HG03159 (cell line): ENCODE data around the gene SMIM35.
"Not testable (repeated sequence)": the region's sequence is repeated elsewhere in the genome, so short reads cannot be mapped to it uniquely, and the experiment has no call there.

Source experiments
- ATAC-seq: cut with Tn5 transposase; IDR thresholded peaks from one replicate; pipeline ENCODE4 v1.9.1; 2021; ENCODE audit warnings: mild to moderate bottlenecking, moderate library complexity; ENCODE audit not compliant: unreplicated experiment

Gene SMIM35

DNA sequence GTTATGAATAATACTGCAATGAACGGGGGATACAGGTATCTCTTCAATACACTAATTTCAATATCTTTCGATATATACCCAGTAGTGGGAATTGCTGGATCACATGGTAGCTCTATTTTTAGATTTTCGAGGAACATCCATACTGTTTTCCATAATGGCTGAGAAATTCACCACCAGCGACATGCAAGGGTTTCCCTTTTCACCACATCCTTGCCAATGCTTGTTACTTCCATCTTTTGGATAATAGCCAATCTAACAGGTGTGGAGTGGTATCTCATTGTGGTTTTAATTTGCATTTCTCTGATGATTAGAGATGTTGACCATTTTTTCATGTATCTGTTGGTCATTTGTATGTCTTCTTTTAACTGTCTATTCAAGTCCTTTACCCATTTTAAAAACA lies 94.6 kb downstream of the SMIM35 start:
- ATAC-seq = no peak

DNA sequence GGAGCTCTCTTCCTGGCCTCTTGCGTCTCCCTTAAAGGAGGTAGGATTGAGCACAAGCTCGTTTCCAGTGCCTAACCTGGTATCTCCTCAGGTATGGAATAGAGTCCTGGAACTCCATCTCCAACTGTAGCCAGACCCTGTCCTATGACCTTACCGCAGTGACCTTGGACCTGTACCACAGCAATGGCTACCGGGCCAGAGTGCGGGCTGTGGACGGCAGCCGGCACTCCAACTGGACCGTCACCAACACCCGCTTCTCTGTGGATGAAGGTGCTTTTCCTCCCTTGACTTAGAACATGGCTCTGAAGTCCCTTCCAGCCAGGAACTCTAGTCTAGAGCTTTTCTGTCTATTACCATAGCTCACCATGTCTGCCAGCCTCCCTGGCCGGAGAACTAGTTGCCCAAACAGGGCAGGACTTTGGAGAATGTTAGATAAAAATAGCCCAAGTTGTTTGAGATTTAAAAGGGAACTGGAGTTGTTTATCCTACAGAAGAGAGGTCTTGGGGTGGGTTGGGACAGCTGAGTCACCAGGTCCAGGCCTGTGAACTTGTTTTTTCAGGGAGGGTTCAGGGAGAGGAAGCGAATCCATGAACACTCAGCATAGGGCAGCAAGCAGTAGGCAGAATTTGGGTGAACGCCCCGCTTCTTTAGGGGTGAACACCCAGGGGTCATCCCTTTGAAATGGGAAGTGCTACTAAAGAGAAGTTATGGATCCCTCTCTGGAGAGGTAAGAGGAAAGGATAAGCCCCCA lies 97.2 kb downstream of the SMIM35 start:
- ATAC-seq = no peak

DNA sequence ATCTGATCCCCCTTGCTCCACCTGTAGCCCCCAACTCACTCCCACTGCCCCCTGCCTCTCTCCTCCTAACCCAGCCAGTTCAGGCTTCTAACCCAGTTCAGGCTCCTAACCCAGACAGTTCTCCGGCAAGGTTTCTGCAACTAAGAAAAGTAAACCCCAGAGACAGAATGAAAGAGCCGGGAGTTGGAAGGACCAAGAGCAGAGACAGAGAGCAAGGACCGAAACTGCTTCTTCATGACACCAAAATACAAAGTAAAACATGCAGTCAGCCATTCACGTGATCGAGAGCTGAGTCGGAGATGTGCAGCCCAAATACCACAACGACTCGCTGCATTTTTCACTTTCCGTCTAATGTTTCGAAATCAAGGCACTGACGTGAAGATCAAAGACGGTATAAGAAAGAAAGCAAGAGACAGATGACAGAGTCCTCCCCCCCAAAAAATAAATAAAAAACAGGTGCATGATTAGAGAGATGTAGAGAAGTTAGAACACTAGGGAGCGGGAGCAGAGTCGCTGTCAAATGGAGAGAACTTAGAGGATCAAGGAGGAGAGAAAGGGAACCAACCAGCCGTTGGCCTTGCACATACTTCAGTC lies 99.7 kb downstream of the SMIM35 start:
- ATAC-seq = peak; percentile 50

DNA sequence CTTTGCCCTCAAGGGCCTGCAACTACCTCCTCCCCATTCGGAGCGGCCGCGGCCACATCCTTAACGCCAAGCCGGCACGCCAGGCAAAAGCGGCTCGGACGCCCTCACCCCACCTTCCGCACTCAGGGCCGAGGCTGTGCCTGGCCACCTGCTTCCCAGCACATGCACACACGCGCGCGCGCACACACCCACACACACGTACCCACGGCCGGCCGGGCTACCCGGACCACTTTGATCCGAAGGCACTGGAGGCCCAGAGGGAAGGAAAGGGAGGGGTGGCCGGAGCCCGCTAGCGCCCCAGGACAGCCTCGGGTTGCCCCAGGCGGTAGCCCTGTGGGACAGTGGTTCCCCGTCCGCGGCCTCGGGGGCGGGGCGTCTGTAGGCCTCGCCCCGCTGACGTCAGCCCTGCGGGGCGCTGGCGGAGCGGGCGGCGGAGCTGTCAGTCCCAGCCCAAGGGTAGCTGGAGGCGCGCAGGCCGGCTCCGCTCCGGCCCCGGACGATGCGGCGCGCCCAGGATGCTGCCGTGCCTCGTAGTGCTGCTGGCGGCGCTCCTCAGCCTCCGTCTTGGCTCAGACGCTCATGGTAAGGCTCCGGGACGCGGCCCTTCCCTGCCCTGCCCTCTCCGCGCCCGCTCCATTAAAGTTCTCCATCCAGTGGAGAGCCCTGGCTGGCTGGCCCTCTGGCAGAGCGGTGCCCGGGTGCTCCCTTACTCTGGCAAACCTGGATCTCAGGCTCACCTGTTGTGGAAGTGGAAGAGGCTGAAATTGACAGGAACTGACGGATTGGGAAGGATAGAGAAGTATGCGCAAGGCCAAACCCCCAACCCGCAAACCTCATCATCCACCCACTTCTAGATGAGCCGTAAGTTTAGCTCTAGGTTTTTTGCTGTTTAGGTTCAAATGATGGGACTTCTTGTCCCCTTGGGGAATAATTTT lies 100.5 kb downstream of the SMIM35 start, which contains the start of gene IL10RA:
Gene IL10RA (plus strand): TSS at position 442 of the 935 bp plus-strand sequence. CDS start 74 bp downstream, at position 516.
- ATAC-seq = peak; percentile 85

DNA sequence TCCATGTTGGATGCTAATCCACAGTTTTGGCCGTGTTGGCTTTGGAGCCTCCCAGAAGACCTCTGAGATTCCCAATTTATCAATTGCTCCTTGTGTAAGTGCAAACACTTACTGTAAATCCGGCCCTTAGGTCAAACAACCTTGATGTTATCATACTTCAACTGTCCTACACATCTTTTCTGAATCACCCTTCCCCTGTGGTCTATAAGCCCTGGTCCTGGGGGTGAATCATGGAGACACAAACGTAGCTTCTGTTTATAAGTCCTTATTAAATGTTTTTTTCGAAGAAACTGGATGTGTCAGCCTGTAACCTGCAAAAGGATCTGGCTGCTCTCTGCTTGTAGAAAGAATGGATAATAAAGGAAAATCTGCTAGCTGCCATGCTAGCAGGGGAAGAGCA lies 102.3 kb downstream of the SMIM35 start:
- ATAC-seq = no peak

DNA sequence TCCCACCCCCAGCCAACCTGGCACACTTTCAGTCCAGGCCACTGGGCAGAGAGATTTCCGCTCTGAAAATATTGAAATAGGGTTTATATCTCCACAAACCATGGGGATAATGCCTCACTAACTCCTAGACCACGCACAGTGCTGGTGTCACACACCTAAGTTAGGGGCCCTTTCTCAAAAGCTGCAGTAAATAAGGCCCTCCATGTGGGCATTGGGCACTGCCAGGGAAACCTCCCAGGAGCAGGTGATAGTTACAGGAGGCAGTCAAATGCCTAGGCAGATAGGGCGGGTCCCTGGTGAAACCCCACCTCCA lies 103.6 kb downstream of the SMIM35 start:
- ATAC-seq = no peak

DNA sequence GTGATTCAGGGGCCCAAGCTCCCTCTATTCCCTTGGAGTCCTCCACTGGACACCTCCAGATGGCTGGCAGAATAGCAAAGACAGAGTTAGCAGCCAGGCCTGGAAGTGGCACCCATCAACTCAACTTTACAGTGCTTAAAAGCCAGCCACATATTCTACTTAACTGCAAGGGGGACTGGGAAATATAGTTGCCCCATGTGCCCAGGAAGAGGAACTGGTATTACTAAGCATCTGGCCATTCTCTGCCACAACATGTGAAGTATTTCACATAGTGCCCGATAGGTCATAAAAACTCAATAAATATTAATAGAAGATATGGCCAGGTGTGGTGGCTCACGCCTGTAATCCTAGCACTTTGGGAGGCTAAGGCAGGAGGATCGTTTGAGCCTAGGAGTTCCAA lies 106.0 kb downstream of the SMIM35 start:
- ATAC-seq = no peak

DNA sequence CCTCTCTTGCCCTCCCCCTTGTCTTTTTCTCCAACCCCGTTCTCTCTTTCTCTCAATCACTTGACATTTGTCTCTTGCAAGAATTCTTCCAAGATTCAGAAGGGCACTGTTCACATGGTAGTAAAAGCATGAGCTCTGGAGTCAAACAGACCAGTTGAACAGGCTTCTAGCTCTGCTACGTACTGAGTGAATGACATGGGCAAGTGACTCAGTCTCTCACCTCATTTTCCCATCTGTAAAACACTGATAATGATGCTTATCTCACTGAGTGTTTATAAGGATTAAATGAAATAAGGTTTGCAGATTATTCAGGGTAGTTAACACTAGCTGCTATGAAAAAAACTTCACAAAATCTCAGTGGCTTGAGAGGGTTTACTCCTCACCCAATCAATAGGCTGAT lies 106.5 kb downstream of the SMIM35 start:
- ATAC-seq = no peak

DNA sequence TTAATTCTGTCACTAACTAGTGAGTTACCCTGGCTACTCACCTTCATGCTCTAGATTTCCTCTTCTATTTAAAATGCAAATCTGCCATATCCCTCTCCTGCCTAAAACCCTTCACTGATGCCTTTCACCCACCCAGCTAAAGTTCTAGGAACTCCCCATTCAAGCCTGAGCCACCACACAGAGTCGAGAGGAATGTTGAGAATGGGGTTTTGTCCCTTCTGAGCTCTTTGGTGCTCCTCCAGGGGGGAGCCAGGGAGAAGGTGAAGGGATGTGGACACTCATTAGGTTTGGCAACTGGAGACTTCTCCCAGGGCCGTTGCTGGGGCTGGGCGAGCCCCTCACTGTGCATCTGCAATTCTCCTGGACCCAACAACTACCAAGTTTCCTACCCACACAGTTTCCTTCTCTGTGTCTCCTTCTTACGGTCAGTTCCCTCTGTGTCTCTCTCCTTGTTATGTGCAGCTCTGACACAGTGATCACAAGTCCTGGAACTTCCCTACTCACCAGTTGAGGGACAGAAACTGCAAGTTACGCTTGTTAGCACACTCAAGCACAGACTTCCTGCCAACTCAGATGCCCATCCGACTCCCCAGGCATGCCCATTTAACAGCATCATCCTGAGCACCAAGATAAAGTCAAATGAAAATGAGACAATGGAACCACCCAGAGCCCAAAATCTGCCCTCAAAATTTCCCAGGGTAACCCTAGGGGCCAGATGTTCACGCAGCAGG lies 107.1 kb downstream of the SMIM35 start:
- no peak for ATAC-seq

DNA sequence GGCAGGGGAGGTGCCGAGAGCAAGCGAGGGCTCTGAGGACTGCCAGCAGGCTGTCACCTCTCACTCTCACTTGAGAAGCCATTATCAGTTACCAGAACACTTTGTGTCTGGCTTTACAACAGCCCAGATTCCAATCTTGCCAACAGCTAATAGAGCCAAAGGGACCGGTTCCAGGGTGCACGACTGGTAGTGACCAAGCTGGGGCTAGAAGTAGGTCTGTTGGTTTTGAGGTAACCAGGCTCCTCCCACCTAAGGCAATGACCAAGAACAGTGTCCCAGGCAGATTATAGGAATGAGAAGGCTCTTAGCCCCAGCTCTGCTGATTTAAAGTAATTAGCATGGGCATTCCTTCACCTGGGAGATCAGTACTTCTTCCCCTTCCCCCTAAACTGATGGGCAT lies 107.8 kb downstream of the SMIM35 start:
- ATAC-seq = no peak

DNA sequence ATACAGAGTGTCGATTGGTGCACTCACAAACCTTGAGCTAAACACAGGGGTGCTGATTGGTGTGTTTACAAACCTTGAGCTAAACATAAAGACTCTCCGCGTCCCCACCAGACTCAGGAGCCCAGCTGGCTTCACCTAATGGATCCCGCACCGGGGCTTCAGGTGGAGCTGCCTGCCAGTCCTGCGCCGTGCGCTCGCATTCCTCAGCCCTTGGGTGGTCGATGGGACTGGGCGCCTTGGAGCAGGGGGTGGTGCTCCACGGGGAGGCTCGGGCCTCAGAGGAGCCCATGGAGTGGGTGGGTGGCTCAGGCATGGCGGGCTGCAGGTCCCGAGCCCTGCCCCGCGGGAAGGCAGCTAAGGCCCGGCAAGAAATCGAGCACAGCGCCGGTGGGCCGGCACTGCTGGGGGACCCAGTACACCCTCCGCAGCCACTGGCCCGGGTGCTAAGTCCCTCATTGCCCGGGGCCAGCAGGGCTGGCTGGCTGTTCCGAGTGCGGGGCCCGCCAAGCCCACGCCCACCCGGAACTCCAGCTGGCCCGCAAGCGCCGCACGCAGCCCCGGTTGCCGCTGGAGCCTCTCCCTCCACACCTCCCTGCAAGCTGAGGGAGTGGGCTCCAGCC lies 108.4 kb downstream of the SMIM35 start:
- not testable (repeated sequence) for ATAC-seq

DNA sequence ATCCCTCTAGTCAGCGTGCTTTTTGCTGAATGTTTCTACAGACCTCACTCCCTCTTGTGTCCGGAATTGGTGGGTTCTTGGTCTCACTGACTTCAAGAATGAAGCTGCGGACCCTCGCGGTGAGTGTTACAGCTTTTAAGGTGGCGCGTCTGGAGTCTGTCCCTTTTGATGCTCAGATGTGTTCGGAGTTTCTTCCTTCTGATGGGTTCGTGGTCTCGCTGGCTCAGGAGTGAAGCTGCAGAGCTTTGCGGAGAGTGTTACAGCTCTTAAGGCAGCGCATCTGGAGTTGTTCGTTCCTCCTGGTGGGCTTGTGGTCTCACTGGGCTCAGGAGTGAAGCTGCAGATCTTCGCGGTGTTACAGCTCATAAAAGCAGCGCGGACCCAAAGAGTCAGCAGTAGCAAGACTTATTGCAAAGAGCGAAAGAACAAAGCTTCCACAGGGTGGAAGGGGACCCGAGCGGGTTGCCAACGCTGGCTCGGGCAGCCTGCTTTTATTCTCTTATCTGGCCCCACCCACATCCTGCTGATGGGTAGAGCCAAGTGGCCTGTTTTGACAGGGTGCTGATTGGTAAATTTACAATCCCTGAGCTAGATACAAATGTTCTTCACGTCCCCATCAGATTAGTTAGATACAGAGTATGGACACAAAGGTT lies 109.0 kb downstream of the SMIM35 start:
- not testable (repeated sequence) for ATAC-seq

DNA sequence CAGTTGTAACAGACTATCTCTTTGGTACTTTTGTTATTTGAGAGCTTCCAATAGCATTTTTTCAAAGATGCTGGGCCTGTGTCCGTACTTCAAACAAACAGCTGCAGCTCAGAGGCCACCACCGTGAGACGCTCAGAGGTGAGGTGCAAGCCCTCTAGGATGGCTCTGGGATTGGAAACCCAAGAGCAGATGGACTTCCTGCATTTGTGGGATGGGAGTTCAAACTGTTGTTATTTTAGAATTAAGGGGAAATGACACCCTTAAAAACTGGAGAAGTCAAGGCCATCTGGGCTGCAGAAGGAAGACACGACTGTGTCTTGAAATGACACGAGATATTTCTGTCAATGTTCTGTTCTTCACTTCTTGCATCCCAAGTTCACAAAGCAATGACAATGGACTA lies 109.7 kb downstream of the SMIM35 start:
- no peak for ATAC-seq

DNA sequence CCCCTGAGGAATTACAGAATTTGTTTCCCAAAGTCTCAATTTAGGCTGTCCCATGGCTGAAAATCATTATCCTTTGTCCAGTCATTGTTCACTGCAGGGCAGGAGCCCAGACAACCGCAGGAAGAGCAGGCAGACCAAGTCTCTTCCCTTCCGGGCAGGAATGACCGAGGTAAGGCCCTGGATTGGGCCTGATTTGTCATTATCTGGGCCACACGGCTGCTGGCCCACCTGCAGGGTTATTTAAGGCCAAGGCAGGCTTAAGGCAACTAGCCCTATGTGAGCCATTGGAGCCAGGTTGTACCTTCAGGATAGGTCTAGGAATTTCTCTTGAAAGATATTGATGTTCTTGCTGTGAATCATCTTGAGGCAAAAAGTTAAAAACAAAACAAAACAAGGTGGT lies 110.3 kb downstream of the SMIM35 start:
- no peak for ATAC-seq

DNA sequence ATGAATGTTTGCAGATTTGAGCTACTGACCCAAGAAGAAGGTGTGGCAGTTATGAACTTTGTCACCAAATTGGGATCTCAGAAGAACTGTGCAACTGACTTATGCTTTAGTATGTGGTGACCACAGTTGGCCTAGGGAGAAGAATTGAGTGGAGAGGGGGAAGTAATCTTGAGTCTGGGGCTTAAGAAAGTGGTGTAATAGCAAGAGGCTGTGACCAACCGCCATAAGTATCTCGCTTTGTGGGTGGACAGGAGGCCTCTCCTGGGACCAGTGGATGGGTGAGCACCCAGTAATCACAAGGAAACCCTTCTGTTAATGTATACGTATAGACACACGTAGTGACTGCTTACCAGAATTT lies 113.3 kb downstream of the SMIM35 start:
- no peak for ATAC-seq

DNA sequence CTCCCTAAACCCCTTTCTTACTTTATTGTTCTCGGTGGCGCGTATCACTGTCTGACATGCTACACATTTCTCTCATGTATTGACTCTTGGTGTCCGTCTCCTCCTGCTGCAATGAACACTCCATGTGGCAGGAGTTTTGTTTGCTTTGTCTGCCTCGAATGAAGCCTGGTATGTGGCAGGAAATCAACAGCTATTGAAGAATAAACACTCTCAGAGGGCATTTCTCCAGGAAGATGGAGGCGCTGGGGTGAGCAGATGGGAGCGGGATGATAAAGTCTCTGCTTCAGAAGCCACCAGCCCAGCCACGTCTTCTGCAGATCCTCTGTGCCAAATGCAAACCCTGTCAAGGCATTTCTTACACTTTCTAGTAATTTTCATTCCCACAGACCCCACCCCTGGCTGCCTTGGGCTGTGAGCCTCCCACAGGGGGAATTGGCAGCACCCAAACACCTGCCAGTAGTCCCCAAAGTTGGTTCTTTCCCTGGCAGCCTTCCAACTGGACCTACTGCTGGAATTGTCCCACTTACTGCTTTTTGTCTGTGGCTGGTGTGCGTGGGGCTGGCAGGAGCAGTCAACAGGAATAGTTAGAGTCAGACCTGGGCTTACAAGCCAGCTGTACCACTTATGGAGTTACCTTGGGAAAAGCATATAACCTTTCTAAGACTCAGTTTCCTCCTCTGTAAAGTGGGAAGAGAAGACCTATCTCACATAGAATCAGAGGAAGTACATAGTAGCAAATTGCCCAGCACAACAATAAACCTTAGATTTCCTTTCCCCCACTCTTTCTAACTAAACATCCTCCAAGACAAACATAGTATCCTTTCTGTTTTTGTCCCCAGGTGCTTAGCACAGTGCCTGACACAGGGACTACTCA lies 113.9 kb downstream of the SMIM35 start:
- ATAC-seq = no peak

DNA sequence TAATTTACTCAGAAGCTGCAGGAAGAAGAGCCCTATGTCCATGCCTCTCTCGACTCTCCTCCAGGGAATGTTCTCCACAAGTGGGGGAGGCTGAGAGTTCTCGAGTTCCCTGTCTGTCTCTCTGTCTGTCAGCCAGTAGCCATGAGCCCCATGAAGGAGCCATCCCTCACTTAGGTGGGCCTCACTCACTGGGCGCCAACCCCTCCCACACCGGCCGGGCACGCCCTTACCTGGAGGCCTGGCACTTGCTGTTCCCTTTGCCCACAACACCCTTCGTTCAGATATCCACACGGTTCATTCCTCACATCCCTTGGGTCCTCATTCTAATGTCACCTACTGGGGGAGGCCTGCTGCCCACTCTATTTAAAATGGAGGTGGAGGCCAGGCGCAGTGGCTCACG lies 114.7 kb downstream of the SMIM35 start:
- ATAC-seq = no peak

DNA sequence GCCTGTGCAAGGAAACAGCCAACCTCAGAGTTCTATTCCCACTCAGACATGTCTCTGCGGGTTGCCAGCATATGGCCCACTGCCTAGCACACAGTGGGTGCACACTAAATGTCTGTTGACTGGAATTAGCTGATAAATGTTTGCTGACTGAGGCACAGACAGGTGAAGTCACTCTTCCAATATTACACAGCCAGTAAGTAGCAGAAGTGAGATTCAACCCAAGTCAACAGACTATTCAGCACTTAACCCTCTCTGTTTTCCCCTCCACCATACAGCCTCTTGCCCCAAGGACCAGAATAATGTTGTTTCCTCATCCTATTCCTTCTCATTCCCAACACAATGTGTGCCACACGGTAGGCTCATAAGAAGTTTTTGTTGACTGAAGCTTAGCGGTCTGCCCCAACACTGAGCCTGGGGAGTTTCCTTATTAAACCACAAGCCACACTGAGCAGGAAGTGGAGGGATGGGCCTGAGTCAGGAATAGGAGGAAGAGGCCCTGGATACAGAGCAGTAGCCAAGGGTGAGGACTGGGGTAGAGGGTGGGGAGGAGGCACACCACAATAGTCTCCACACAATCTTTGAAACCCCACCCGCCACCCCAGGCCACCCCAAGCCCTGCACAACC lies 116.3 kb downstream of the SMIM35 start:
- ATAC-seq = no peak
